ENCODE results near the gene FNIP2. TPM values are rescaled to one million over a fixed set of nuclear protein-coding genes. Genes with fewer than 3 reads are reported as not detected.

Gene FNIP2
- total and polyA plus RNA-seq, 2 donors (not counting 1 experiment from before 2014, with no cell fraction given): 0.03 to 0.17 TPM

DNA sequence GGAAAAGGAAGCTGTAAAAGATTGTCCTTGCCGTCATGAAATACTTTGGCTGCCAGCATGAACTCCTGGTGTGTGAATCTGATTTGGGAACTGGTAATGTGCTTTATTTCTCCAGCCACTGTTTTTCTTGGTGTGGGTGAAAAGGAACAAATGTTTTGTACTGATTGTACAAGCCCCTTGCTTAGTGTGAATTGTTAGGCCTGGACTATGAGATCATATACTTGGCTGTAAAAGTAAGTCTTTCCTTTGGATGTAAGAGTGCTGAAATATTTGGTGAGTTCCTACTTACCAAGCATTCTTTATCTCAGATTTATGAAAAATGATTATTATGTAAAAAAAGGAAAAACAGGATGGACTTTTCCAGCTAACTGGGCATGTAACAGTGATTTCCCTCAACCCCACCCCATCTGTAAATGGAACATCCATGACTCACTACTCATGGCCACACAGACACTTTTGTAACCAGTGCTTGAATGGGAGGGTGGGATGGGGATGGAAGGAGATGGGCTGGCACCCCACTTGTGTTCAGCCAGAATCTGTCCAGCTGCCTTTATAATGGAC lies 6.3 kb downstream of the FNIP2 start:
- H3K4me2 ChIP-seq (replicated peaks; ENCODE audit: low read depth, low read length, poor library complexity, severe bottlenecking): no peak overlapping the region
- no peak overlapping the region for H3K9ac ChIP-seq (ENCODE audit: low read length)
- no peaks in the 10 kb centered on the region for H4K20me1 ChIP-seq (ENCODE audit: control insufficient read depth, insufficient read depth, low read length, poor library complexity, severe bottlenecking)
- no peak overlapping the region for H3K4me3 ChIP-seq (ENCODE audit: control extremely low read depth in 1 of 5, extremely low read depth in 1 of 5, insufficient read depth in 1 of 5, low read depth in 2 of 5, low read length in 4 of 5)
- H3K36me3 ChIP-seq (replicated peaks in 1 of 2; ENCODE audit: control extremely low read depth in 1 of 2, control insufficient read depth in 1 of 2, extremely low read depth in 1 of 2, insufficient read depth in 2 of 2, low read length in 1 of 2): no peaks in the 10 kb centered on the region
- ATAC-seq (ENCODE audit: low read depth) (no peak), DNase-seq (no peak)
- H3K9me3 ChIP-seq (ENCODE audit: control extremely low read depth in 1 of 3, control insufficient read depth in 2 of 3, insufficient read depth in 1 of 3, low read length in 2 of 3): peaks cover 4 to 9% (median 7%) of the 10 kb centered on the region in 3 donors
- intact Hi-C loops (cut with micrococcal nuclease): no loop called here
- no peak overlapping the region for H2AFZ ChIP-seq (ENCODE audit: insufficient read depth, low read depth, low read length, poor library complexity, severe bottlenecking)
- peaks cover 11 to 16% of the 10 kb centered on the region in 2 donors for H3K4me1 ChIP-seq (ENCODE audit: control insufficient read depth in 2 of 2, insufficient read depth in 2 of 2, low read length in 2 of 2)
- H3K4me3 Mint-ChIP-seq: no peak overlapping the region
- ChIA-PET POLR2A (no interaction called here), CTCF (no interaction called here)
- 53% methylated on average over 1 of the region's 1 CpG for WGBS (ENCODE audit: insufficient coverage)
- H3K27ac ChIP-seq (ENCODE audit: low read length in 2 of 2): no peak overlapping the region
- H3K9me3 Mint-ChIP-seq (ENCODE audit: insufficient read depth): no peaks in the 10 kb centered on the region
- peaks cover 14 to 67% (median 54%) of the 10 kb centered on the region in 4 experiments for H3K27me3 ChIP-seq (replicated peaks in 1 of 4; ENCODE audit: control extremely low read depth in 1 of 4, control insufficient read depth in 3 of 4, insufficient read depth in 4 of 4, low read length in 3 of 4)
- no peak overlapping the region for H3K27ac Mint-ChIP-seq
- TF ChIP-seq, protein P1, sequence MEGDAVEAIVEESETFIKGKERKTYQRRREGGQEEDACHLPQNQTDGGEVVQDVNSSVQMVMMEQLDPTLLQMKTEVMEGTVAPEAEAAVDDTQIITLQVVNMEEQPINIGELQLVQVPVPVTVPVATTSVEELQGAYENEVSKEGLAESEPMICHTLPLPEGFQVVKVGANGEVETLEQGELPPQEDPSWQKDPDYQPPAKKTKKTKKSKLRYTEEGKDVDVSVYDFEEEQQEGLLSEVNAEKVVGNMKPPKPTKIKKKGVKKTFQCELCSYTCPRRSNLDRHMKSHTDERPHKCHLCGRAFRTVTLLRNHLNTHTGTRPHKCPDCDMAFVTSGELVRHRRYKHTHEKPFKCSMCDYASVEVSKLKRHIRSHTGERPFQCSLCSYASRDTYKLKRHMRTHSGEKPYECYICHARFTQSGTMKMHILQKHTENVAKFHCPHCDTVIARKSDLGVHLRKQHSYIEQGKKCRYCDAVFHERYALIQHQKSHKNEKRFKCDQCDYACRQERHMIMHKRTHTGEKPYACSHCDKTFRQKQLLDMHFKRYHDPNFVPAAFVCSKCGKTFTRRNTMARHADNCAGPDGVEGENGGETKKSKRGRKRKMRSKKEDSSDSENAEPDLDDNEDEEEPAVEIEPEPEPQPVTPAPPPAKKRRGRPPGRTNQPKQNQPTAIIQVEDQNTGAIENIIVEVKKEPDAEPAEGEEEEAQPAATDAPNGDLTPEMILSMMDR (IDR thresholded peaks at IDR 0.05): no peak
- no peak for TF ChIP-seq EZH2 (IDR thresholded peaks at IDR 0.05; ENCODE audit: borderline replicate concordance, insufficient read depth, low read depth, low read length, poor library complexity, severe bottlenecking)
- no peaks in the 10 kb centered on the region for H3K79me2 ChIP-seq (ENCODE audit: control insufficient read depth, insufficient read depth, low read length)
- peaks cover 66% of the 10 kb centered on the region for H3K27me3 Mint-ChIP-seq
- peaks cover 7% of the 10 kb centered on the region for H3K4me1 Mint-ChIP-seq

GRCh38 chr4:158776106-158776505 lies 7.3 kb downstream of the FNIP2 start:
- ChIA-PET POLR2A (no interaction called here), CTCF (no interaction called here)
- no peak overlapping the region for H3K27ac ChIP-seq (ENCODE audit: low read length in 2 of 2)
- no peak overlapping the region for H2AFZ ChIP-seq (ENCODE audit: insufficient read depth, low read depth, low read length, poor library complexity, severe bottlenecking)
- Mint-ChIP-seq H3K9me3 (ENCODE audit: insufficient read depth) (no peaks in the 10 kb centered on the region), H3K4me1 (peaks cover 7% of the 10 kb centered on the region), H3K4me3 (no peak overlapping the region), H3K27me3 (peaks cover 64% of the 10 kb centered on the region), H3K27ac (no peak overlapping the region)
- TF ChIP-seq EZH2 (IDR thresholded peaks at IDR 0.05; ENCODE audit: borderline replicate concordance, insufficient read depth, low read depth, low read length, poor library complexity, severe bottlenecking): no peak
- TF ChIP-seq, protein P1 (IDR thresholded peaks at IDR 0.05): no peak
- H3K9ac ChIP-seq (ENCODE audit: low read length): no peak overlapping the region
- H3K4me3 ChIP-seq (ENCODE audit: control extremely low read depth in 1 of 5, extremely low read depth in 1 of 5, insufficient read depth in 1 of 5, low read depth in 2 of 5, low read length in 4 of 5): no peak overlapping the region
- H4K20me1 ChIP-seq (ENCODE audit: control insufficient read depth, insufficient read depth, low read length, poor library complexity, severe bottlenecking): no peaks in the 10 kb centered on the region
- H3K36me3 ChIP-seq (replicated peaks in 1 of 2; ENCODE audit: control extremely low read depth in 1 of 2, control insufficient read depth in 1 of 2, extremely low read depth in 1 of 2, insufficient read depth in 2 of 2, low read length in 1 of 2): no peaks in the 10 kb centered on the region
- intact Hi-C loops (cut with micrococcal nuclease): no loop called here
- H3K9me3 ChIP-seq (ENCODE audit: control extremely low read depth in 1 of 3, control insufficient read depth in 2 of 3, insufficient read depth in 1 of 3, low read length in 2 of 3): peaks cover 4 to 9% (median 7%) of the 10 kb centered on the region in 3 donors
- WGBS (ENCODE audit: insufficient coverage): no CpG with 5 or more reads among the region's 1 CpG
- H3K4me2 ChIP-seq (replicated peaks; ENCODE audit: low read depth, low read length, poor library complexity, severe bottlenecking): no peak overlapping the region
- peaks cover 11 to 16% of the 10 kb centered on the region in 2 donors for H3K4me1 ChIP-seq (ENCODE audit: control insufficient read depth in 2 of 2, insufficient read depth in 2 of 2, low read length in 2 of 2)
- ATAC-seq (ENCODE audit: low read depth) (no peak), DNase-seq (no peak)
- no peaks in the 10 kb centered on the region for H3K79me2 ChIP-seq (ENCODE audit: control insufficient read depth, insufficient read depth, low read length)
- H3K27me3 ChIP-seq (replicated peaks in 1 of 4; ENCODE audit: control extremely low read depth in 1 of 4, control insufficient read depth in 3 of 4, insufficient read depth in 4 of 4, low read length in 3 of 4): peaks cover 11 to 66% (median 48%) of the 10 kb centered on the region in 4 experiments
